ENCODE results near the gene RPS21.

- TF ChIP-seq EZH2 (IDR thresholded peaks at IDR 0.05; ENCODE audit: insufficient read depth, poor library complexity, severe bottlenecking) (no peak), EZH2phosphoT487 (IDR thresholded peaks at IDR 0.05; ENCODE audit: insufficient read depth, low read depth) (no peak)
Measured at GRCh38 chr20:62358171-62359042, 28.5 kb upstream of the RPS21 start.

All from GM23248 (cell line).